Measurements from ENCODE around the gene RABGAP1L. TPM values are rescaled to one million over a fixed set of nuclear protein-coding genes. Genes with fewer than 3 reads are reported as not detected.
"Not testable (repeated sequence)": the region's sequence is repeated elsewhere in the genome, so short reads cannot be mapped to it uniquely, and the experiment has no call there.

RABGAP1L gene
- total and polyA plus RNA-seq, 2 experiments from 2014 or later = 9.2 to 21.4 TPM

DNA sequence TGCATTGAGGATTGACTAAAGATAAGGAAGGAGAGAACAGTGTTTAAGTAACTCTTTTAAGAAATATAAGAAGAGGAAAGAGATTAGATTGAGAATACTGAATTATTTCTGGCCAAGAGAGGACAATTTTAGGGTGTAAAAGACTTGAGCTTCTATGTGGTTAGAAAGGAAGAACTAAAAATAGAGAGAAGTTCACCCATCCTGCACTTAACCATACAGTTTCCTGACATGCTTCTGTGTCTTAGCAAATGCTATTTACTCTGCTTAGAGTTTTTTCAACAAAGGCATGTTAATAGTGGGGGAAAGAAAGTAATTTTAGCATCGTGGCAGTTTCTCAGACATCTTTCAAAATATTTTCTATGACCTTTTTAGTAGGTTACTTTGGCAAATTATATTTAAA is 165.6 kb downstream of the RABGAP1L start:
- Histone ChIP-seq H3K4me3 (no peak overlapping the region), H3K9me3 (ENCODE audit: low read depth) (peaks cover 3% of the 10 kb centered on the region), H3K27ac (no peak overlapping the region), H3K36me3 (no peaks in the 10 kb centered on the region), H3K4me1 (ENCODE audit: low read depth) (no peaks in the 10 kb centered on the region), H3K27me3 (no peaks in the 10 kb centered on the region)
- TF ChIP-seq, protein P1, sequence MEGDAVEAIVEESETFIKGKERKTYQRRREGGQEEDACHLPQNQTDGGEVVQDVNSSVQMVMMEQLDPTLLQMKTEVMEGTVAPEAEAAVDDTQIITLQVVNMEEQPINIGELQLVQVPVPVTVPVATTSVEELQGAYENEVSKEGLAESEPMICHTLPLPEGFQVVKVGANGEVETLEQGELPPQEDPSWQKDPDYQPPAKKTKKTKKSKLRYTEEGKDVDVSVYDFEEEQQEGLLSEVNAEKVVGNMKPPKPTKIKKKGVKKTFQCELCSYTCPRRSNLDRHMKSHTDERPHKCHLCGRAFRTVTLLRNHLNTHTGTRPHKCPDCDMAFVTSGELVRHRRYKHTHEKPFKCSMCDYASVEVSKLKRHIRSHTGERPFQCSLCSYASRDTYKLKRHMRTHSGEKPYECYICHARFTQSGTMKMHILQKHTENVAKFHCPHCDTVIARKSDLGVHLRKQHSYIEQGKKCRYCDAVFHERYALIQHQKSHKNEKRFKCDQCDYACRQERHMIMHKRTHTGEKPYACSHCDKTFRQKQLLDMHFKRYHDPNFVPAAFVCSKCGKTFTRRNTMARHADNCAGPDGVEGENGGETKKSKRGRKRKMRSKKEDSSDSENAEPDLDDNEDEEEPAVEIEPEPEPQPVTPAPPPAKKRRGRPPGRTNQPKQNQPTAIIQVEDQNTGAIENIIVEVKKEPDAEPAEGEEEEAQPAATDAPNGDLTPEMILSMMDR (IDR thresholded peaks at IDR 0.05; ENCODE audit: low read depth, low read length) = no peak
- no peak for DNase-seq (ENCODE audit: low read depth in 1 of 2, low spot score in 1 of 2)

DNA sequence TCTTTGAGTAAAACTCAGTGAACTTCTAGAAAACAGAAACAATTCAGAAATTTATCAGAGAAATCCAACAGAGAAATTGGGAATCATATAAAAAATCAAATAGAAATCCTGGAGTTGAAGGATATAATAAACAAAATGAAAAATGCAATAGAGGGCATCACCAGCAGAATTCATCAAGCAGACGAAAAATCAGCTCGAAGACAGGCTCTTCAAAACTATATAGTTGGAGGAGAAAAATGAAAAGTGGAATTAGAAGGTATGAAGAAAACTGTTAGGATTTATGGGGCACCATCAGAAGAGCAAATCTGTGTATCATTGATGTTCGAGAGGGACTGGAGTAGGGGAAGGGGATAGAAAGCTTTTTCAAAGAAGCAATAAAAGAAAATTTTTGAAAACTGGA is 167.0 kb downstream of the RABGAP1L start:
- H3K36me3 ChIP-seq = no peaks in the 10 kb centered on the region
- no peaks in the 10 kb centered on the region for H3K27me3 ChIP-seq
- H3K27ac ChIP-seq = no peak overlapping the region
- H3K4me3 ChIP-seq = no peak overlapping the region
- TF ChIP-seq, protein P1 (IDR thresholded peaks at IDR 0.05; ENCODE audit: low read depth, low read length) = no peak
- no peaks in the 10 kb centered on the region for H3K4me1 ChIP-seq (ENCODE audit: low read depth)
- no peak for DNase-seq (ENCODE audit: low read depth in 1 of 2, low spot score in 1 of 2)
- peaks cover 3% of the 10 kb centered on the region for H3K9me3 ChIP-seq (ENCODE audit: low read depth)

DNA sequence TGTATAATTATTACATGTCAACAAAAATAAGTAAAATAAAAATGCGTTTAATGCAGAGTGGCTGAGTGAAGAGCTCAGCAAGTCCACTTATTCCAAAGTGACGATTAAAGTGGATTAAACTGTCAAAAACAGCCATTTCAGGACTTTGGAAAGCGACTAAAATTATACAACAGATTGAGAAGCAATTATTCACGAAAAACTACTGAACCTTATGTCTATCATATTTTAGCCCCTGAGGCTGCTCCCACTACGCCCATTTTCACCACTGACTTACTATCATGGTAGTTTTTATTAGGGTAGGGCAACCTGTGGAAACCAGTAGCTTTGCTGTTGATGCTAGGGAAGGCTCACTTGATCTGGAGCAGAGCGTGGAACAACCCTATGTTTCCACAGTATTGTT is 174.1 kb downstream of the RABGAP1L start:
- TF ChIP-seq, protein P1 (IDR thresholded peaks at IDR 0.05; ENCODE audit: low read depth, low read length) = no peak
- Histone ChIP-seq H3K9me3 (ENCODE audit: low read depth) (no peaks in the 10 kb centered on the region), H3K27ac (no peak overlapping the region), H3K4me1 (ENCODE audit: low read depth) (peaks cover 9% of the 10 kb centered on the region), H3K36me3 (no peaks in the 10 kb centered on the region), H3K27me3 (no peaks in the 10 kb centered on the region), H3K4me3 (no peak overlapping the region)
- DNase-seq (ENCODE audit: low read depth in 1 of 2, low spot score in 1 of 2) = no peak

DNA sequence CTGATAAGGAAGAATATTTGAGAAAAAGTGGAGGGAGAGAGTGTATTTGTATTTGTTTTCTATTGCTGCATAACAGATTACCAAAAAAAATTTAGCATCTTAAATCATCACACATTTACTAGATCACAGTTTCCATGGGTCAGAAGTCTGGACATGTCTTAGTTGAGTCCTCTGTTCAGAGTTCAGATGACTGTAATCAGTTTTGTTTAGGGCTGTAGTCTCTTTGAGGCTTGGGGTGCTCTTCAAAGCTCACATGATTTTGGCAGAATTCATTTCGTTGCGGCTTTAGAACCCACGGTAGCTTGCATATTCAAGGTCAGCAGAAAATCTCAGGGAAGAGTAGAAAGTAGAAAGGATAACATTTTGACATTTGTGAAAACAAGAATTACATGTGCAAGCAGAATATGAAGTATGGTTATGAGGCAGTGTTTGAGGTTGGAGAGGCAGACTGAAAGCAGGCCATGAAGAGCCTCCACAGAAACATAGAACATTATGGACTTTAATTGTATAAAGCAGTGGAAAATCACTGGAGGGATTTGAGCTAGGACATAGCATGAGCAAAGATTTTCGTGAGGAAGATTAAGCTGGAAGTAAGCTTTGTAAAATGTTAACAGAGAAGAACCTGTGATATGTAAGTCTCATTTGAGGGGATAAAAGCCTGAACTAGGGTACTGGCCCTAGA is 177.8 kb downstream of the RABGAP1L start:
- no peak overlapping the region for H3K27ac ChIP-seq
- DNase-seq (ENCODE audit: low read depth in 1 of 2, low spot score in 1 of 2) = no peak
- no peak overlapping the region for H3K4me3 ChIP-seq
- H3K9me3 ChIP-seq (ENCODE audit: low read depth) = no peaks in the 10 kb centered on the region
- no peaks in the 10 kb centered on the region for H3K36me3 ChIP-seq
- H3K27me3 ChIP-seq = no peaks in the 10 kb centered on the region
- TF ChIP-seq, protein P1 (IDR thresholded peaks at IDR 0.05; ENCODE audit: low read depth, low read length) = no peak
- peaks cover 9% of the 10 kb centered on the region for H3K4me1 ChIP-seq (ENCODE audit: low read depth)

DNA sequence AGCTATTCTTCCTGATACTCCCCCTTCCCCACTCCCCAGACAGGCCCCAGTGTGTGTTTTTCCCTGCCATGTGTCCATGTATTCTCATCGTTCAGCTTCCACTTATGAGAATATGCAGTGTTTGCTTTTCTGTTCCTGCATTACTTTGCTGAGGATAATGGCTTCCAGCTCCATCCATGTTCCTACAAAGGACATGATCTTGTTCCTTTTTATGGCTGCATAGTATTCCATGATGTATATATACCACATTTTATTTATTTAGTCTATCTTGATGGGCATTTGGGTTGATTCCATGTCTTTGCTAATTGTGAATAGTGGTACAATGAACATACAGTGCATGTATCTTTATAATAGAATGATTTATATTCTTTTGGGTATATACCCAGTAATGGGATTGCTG is 181.1 kb downstream of the RABGAP1L start:
- not testable (repeated sequence) for H3K36me3 ChIP-seq; H3K27ac ChIP-seq; DNase-seq (ENCODE audit: low read depth in 1 of 2, low spot score in 1 of 2); H3K9me3 ChIP-seq (ENCODE audit: low read depth); H3K4me3 ChIP-seq; H3K27me3 ChIP-seq; H3K4me1 ChIP-seq (ENCODE audit: low read depth)

DNA sequence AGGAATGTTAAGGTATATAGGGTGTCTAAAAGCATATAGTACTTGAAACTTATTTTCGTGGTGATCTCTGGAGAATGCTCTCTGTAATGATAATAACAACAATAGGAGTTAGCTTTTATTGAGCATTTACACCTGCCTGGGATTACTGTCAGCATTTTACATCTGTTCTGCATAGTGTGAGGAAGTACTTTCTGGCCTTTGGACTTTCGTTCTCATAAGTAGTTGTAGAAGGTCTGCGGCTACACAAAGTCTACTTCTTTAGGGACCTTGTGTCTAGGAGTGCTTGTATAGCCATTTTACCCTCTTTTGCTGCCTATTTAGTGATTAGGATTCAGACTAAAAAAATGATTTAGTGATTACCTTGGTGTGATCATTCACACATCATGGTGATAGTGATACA is 184.8 kb downstream of the RABGAP1L start:
- Histone ChIP-seq H3K9me3 (ENCODE audit: low read depth) (no peaks in the 10 kb centered on the region), H3K4me3 (no peak overlapping the region), H3K4me1 (ENCODE audit: low read depth) (no peaks in the 10 kb centered on the region), H3K36me3 (no peaks in the 10 kb centered on the region), H3K27ac (no peak overlapping the region), H3K27me3 (no peaks in the 10 kb centered on the region)
- no peak for DNase-seq (ENCODE audit: low read depth in 1 of 2, low spot score in 1 of 2)
- TF ChIP-seq, protein P1 (IDR thresholded peaks at IDR 0.05; ENCODE audit: low read depth, low read length) = no peak

Data from cardiac muscle cell (in vitro differentiated cells and primary cell).